HG03520 (cell line): ENCODE results near the gene MXRA7.

Experiments
- ATAC-seq: cut with Tn5 transposase; IDR thresholded peaks from one replicate; pipeline ENCODE4 v1.9.1; 2021; ENCODE audit warnings: mild to moderate bottlenecking, moderate library complexity; ENCODE audit not compliant: unreplicated experiment

MXRA7 gene

GRCh38 chr17:76697702-76698465 lies 12.9 kb downstream of the MXRA7 start:
- ATAC-seq: no peak

- ATAC-seq: no peak
Measured at GRCh38 chr17:76696763-76697701, 13.7 kb downstream of the MXRA7 start.

- ATAC-seq: no peak
Measured at GRCh38 chr17:76695059-76695831, 15.5 kb downstream of the MXRA7 start.

- no peak for ATAC-seq
Measured at GRCh38 chr17:76691379-76692191, 19.2 kb downstream of the MXRA7 start.

GRCh38 chr17:76690596-76691280 lies 20.0 kb downstream of the MXRA7 start:
- no peak for ATAC-seq

GRCh38 chr17:76689859-76690258 lies 20.9 kb downstream of the MXRA7 start:
- ATAC-seq: no peak

- ATAC-seq: no peak
Measured at GRCh38 chr17:76688165-76688622, 22.6 kb downstream of the MXRA7 start.

GRCh38 chr17:76687298-76688164 lies 23.2 kb downstream of the MXRA7 start:
- ATAC-seq: no peak

GRCh38 chr17:76686538-76687297 lies 24.0 kb downstream of the MXRA7 start:
- ATAC-seq: no peak

GRCh38 chr17:76685846-76686245 lies 24.9 kb downstream of the MXRA7 start:
- no peak for ATAC-seq

GRCh38 chr17:76685366-76685765 lies 25.4 kb downstream of the MXRA7 start:
- ATAC-seq: no peak

GRCh38 chr17:76684756-76685155 lies 26.0 kb downstream of the MXRA7 start:
- ATAC-seq: no peak

- ATAC-seq: no peak
Measured at GRCh38 chr17:76683921-76684745, 26.6 kb downstream of the MXRA7 start.

- no peak for ATAC-seq
Measured at GRCh38 chr17:76683011-76683755, 27.6 kb downstream of the MXRA7 start.

- ATAC-seq: no peak
Measured at GRCh38 chr17:76682296-76682695, 28.5 kb downstream of the MXRA7 start.
